ENCODE measurements around the gene C19orf81.
A peak's percentile ranks its signal among the peaks of the same experiment; 100 is the strongest.

Gene C19orf81

DNA sequence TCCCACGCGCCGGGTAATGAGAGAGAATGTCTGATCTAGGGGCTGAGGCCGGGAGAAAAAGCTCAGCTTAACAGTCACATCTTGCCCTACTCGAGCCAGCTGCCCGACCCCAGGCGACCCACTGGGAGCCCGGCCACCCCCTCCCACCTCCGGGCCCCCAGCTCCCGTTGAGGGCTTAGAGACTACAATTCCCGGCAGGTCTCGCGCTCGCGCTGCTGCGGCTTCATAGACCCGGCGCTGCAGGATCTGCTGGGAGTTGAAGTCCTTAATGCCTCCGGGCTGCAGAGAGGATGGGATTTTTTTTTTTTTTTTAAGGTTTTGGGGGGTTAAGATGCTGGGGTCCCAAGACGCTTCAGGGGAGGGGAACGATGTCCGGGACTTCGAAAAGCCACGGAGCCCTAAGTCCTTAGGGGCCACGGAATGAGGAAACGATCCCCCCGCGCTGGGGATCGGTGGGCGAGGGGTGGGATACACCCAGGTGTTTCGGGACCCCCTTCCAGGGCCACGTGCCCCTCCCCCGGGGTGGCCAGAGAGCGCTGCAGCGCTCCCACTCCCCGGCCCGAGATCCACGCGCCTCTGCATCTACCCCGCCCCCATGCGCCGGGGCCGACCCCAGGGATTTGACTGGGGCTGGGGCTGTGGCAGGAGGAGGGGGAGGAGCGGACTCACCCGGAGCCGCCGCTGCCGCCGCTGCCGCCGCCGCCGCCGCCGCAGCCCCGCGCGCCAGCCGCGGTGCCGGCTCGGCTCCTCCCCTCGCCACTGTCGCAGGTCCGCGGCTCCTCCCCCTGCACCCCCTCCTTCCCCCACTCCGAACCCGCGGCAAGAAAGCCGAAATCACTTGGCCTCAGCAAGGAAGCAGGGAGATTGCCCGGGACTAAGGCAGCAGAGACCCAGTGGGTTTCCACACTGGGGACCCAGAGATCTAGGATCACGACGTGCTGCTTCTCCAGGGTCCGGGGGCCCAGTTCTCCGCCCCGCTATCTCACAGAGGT lies 9.8 kb upstream of the C19orf81 start, which contains the start of gene SYT3 (continued):
- TF ChIP-seq, protein P1, sequence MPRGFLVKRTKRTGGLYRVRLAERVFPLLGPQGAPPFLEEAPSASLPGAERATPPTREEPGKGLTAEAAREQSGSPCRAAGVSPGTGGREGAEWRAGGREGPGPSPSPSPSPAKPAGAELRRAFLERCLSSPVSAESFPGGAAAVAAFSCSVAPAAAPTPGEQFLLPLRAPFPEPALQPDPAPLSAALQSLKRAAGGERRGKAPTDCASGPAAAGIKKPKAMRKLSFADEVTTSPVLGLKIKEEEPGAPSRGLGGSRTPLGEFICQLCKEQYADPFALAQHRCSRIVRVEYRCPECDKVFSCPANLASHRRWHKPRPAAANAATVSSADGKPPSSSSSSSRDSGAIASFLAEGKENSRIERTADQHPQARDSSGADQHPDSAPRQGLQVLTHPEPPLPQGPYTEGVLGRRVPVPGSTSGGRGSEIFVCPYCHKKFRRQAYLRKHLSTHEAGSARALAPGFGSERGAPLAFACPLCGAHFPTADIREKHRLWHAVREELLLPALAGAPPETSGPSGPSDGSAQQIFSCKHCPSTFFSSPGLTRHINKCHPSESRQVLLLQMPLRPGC (tag by site-specific recombination; IDR thresholded peaks at IDR 0.05): no peak
- TF ChIP-seq ZNF24 (tag by site-specific recombination; IDR thresholded peaks at IDR 0.05): no peak
- TF ChIP-seq ZNF596 (tag by site-specific recombination; IDR thresholded peaks at IDR 0.05): no peak
- no peak for TF ChIP-seq ZSCAN16 (tag by site-specific recombination; IDR thresholded peaks at IDR 0.05)
- TF ChIP-seq ZNF37A (tag by site-specific recombination; IDR thresholded peaks at IDR 0.05): no peak
- no peak for TF ChIP-seq MYNN (tag by site-specific recombination; IDR thresholded peaks at IDR 0.05; ENCODE audit: borderline replicate concordance)
- no peak for TF ChIP-seq ZNF324 (tag by site-specific recombination; IDR thresholded peaks at IDR 0.05)
- peak; percentile 79 for TF ChIP-seq ZNF341 (tag by site-specific recombination; IDR thresholded peaks at IDR 0.05; ENCODE audit: low read depth)
- TF ChIP-seq KLF7 (tag by site-specific recombination; IDR thresholded peaks at IDR 0.05; ENCODE audit: borderline replicate concordance): no peak; the same call in 1 of the 2 replicates
- TF ChIP-seq, protein P2, sequence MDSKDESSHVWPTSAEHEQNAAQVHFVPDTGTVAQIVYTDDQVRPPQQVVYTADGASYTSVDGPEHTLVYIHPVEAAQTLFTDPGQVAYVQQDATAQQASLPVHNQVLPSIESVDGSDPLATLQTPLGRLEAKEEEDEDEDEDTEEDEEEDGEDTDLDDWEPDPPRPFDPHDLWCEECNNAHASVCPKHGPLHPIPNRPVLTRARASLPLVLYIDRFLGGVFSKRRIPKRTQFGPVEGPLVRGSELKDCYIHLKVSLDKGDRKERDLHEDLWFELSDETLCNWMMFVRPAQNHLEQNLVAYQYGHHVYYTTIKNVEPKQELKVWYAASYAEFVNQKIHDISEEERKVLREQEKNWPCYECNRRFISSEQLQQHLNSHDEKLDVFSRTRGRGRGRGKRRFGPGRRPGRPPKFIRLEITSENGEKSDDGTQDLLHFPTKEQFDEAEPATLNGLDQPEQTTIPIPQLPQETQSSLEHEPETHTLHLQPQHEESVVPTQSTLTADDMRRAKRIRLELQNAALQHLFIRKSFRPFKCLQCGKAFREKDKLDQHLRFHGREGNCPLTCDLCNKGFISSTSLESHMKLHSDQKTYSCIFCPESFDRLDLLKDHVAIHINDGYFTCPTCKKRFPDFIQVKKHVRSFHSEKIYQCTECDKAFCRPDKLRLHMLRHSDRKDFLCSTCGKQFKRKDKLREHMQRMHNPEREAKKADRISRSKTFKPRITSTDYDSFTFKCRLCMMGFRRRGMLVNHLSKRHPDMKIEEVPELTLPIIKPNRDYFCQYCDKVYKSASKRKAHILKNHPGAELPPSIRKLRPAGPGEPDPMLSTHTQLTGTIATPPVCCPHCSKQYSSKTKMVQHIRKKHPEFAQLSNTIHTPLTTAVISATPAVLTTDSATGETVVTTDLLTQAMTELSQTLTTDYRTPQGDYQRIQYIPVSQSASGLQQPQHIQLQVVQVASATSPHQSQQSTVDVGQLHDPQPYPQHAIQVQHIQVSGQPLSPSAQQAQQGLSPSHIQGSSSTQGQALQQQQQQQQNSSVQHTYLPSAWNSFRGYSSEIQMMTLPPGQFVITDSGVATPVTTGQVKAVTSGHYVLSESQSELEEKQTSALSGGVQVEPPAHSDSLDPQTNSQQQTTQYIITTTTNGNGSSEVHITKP (tag by site-specific recombination; IDR thresholded peaks at IDR 0.05): 0 out of 2 replicates have a peak, but pooled peaks have one; percentile 2
- no peak for TF ChIP-seq ZNF600 (tag by site-specific recombination; IDR thresholded peaks at IDR 0.05)
- peak; percentile 42; the same call in 1 of the 2 replicates for TF ChIP-seq SP3 (tag by site-specific recombination; IDR thresholded peaks at IDR 0.05)
- no peak for TF ChIP-seq ZNF248 (tag by site-specific recombination; IDR thresholded peaks at IDR 0.05)
- TF ChIP-seq, protein P3, sequence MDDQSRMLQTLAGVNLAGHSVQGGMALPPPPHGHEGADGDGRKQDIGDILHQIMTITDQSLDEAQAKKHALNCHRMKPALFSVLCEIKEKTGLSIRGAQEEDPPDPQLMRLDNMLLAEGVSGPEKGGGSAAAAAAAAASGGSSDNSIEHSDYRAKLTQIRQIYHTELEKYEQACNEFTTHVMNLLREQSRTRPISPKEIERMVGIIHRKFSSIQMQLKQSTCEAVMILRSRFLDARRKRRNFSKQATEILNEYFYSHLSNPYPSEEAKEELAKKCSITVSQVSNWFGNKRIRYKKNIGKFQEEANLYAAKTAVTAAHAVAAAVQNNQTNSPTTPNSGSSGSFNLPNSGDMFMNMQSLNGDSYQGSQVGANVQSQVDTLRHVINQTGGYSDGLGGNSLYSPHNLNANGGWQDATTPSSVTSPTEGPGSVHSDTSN (CRISPR knock-in tag; IDR thresholded peaks at IDR 0.05): 0 out of 2 replicates have a peak, but pooled peaks have one; percentile 31
- TF ChIP-seq, protein P4, sequence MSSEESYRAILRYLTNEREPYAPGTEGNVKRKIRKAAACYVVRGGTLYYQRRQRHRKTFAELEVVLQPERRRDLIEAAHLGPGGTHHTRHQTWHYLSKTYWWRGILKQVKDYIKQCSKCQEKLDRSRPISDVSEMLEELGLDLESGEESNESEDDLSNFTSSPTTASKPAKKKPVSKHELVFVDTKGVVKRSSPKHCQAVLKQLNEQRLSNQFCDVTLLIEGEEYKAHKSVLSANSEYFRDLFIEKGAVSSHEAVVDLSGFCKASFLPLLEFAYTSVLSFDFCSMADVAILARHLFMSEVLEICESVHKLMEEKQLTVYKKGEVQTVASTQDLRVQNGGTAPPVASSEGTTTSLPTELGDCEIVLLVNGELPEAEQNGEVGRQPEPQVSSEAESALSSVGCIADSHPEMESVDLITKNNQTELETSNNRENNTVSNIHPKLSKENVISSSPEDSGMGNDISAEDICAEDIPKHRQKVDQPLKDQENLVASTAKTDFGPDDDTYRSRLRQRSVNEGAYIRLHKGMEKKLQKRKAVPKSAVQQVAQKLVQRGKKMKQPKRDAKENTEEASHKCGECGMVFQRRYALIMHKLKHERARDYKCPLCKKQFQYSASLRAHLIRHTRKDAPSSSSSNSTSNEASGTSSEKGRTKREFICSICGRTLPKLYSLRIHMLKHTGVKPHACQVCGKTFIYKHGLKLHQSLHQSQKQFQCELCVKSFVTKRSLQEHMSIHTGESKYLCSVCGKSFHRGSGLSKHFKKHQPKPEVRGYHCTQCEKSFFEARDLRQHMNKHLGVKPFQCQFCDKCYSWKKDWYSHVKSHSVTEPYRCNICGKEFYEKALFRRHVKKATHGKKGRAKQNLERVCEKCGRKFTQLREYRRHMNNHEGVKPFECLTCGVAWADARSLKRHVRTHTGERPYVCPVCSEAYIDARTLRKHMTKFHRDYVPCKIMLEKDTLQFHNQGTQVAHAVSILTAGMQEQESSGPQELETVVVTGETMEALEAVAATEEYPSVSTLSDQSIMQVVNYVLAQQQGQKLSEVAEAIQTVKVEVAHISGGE (tag by site-specific recombination; conservative IDR thresholded peaks at IDR 0.05; ENCODE audit: low read depth): peak; percentile 30; the same call in 1 of the 2 replicates
- no peak for TF ChIP-seq ZNF664 (tag by site-specific recombination; IDR thresholded peaks at IDR 0.05)
- no peak for TF ChIP-seq ZNF211 (tag by site-specific recombination; IDR thresholded peaks at IDR 0.05; ENCODE audit: low read depth)
- TF ChIP-seq, protein P5, sequence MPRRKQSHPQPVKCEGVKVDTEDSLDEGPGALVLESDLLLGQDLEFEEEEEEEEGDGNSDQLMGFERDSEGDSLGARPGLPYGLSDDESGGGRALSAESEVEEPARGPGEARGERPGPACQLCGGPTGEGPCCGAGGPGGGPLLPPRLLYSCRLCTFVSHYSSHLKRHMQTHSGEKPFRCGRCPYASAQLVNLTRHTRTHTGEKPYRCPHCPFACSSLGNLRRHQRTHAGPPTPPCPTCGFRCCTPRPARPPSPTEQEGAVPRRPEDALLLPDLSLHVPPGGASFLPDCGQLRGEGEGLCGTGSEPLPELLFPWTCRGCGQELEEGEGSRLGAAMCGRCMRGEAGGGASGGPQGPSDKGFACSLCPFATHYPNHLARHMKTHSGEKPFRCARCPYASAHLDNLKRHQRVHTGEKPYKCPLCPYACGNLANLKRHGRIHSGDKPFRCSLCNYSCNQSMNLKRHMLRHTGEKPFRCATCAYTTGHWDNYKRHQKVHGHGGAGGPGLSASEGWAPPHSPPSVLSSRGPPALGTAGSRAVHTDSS (tag by site-specific recombination; IDR thresholded peaks at IDR 0.05): no peak
- TF ChIP-seq, protein P6, sequence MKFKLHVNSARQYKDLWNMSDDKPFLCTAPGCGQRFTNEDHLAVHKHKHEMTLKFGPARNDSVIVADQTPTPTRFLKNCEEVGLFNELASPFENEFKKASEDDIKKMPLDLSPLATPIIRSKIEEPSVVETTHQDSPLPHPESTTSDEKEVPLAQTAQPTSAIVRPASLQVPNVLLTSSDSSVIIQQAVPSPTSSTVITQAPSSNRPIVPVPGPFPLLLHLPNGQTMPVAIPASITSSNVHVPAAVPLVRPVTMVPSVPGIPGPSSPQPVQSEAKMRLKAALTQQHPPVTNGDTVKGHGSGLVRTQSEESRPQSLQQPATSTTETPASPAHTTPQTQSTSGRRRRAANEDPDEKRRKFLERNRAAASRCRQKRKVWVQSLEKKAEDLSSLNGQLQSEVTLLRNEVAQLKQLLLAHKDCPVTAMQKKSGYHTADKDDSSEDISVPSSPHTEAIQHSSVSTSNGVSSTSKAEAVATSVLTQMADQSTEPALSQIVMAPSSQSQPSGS (tag by site-specific recombination; IDR thresholded peaks at IDR 0.05; ENCODE audit: low read depth): no peak
- TF ChIP-seq ZNF623 (tag by site-specific recombination; IDR thresholded peaks at IDR 0.05): no peak
- no peak for TF ChIP-seq ZNF391 (tag by site-specific recombination; IDR thresholded peaks at IDR 0.05; ENCODE audit: borderline replicate concordance, low read depth)
- no peak for TF ChIP-seq KLF1 (tag by site-specific recombination; IDR thresholded peaks at IDR 0.05)
- TF ChIP-seq, protein P7, sequence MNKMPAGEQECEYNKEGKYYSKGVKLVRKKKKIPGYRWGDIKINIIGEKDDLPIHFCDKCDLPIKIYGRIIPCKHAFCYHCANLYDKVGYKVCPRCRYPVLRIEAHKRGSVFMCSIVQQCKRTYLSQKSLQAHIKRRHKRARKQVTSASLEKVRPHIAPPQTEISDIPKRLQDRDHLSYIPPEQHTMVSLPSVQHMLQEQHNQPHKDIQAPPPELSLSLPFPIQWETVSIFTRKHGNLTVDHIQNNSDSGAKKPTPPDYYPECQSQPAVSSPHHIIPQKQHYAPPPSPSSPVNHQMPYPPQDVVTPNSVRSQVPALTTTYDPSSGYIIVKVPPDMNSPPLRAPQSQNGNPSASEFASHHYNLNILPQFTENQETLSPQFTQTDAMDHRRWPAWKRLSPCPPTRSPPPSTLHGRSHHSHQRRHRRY (tag by site-specific recombination; IDR thresholded peaks at IDR 0.05): no peak
